ENCODE data around the gene FAM184B. TPM values are rescaled to one million over a fixed set of nuclear protein-coding genes. Genes with fewer than 3 reads are reported as not detected.

Gene FAM184B
- polyA plus RNA-seq, 3 donors, result not detected

DNA sequence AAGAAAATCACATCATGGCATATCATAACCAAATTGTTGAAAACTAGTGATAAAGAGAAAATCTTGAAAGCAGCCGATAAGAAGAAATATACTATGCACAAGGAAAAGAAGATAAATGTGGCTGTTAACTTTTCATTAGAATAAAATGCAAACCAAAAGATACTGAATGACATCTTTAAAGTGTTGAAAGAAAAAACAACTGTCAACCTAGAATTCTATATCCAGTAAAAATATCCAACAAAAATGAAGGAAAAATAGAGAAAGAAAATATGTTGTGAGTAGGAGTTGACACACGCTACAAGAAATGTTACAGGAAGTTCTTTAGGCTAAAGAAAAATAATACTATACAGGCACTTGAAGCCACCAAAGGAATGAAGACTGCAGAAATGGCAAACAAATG, 82.0 kb downstream of the FAM184B start:
- no peaks in the 10 kb centered on the region for H3K79me2 ChIP-seq (ENCODE audit: insufficient read depth, low read length)
- TF ChIP-seq, protein P1, sequence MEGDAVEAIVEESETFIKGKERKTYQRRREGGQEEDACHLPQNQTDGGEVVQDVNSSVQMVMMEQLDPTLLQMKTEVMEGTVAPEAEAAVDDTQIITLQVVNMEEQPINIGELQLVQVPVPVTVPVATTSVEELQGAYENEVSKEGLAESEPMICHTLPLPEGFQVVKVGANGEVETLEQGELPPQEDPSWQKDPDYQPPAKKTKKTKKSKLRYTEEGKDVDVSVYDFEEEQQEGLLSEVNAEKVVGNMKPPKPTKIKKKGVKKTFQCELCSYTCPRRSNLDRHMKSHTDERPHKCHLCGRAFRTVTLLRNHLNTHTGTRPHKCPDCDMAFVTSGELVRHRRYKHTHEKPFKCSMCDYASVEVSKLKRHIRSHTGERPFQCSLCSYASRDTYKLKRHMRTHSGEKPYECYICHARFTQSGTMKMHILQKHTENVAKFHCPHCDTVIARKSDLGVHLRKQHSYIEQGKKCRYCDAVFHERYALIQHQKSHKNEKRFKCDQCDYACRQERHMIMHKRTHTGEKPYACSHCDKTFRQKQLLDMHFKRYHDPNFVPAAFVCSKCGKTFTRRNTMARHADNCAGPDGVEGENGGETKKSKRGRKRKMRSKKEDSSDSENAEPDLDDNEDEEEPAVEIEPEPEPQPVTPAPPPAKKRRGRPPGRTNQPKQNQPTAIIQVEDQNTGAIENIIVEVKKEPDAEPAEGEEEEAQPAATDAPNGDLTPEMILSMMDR (IDR thresholded peaks at IDR 0.05), result no peak
- Mint-ChIP-seq H3K27ac (no peak overlapping the region), H3K27me3 (ENCODE audit: low read depth in 3 of 3) (peaks cover 1 to 4% (median 3%) of the 10 kb centered on the region in 3 donors), H3K9me3 (peaks cover 2 to 16% (median 7%) of the 10 kb centered on the region in 7 donors), H3K4me1 (no peaks in the 10 kb centered on the region), H3K36me3 (no peaks in the 10 kb centered on the region), H3K4me3 (no peak overlapping the region)
- H3K27me3 ChIP-seq (ENCODE audit: control insufficient read depth in 2 of 2, insufficient read depth in 2 of 2, low read length in 2 of 2), result no peaks in the 10 kb centered on the region
- DNase-seq, result no peak
- no peak overlapping the region for H3K9ac ChIP-seq (ENCODE audit: insufficient read depth, low read length, poor library complexity, severe bottlenecking)
- H3K9me3 ChIP-seq (replicated peaks in 1 of 2; ENCODE audit: control insufficient read depth in 1 of 2, insufficient read depth in 1 of 2, low read length in 2 of 2), result no peaks in the 10 kb centered on the region
- WGBS (ENCODE audit: insufficient coverage), result no CpG with 5 or more reads among the region's 2 CpGs
- H3K27ac ChIP-seq (ENCODE audit: low read depth in 1 of 2, low read length in 2 of 2), result no peak overlapping the region
- no peak overlapping the region for H3K4me3 ChIP-seq (replicated peaks in 1 of 3; ENCODE audit: low read depth in 2 of 3, low read length in 3 of 3)
- H3K4me1 ChIP-seq (ENCODE audit: control insufficient read depth in 1 of 2, insufficient read depth in 2 of 2, low read length in 2 of 2), result no peaks in the 10 kb centered on the region
- H2AFZ ChIP-seq (ENCODE audit: insufficient read depth, low read depth, low read length, poor library complexity, severe bottlenecking), result no peak overlapping the region
- H3K36me3 ChIP-seq (replicated peaks in 1 of 2; ENCODE audit: control insufficient read depth in 1 of 2, insufficient read depth in 2 of 2, low read length in 2 of 2), result no peaks in the 10 kb centered on the region
- H3K4me2 ChIP-seq (replicated peaks; ENCODE audit: extremely low read depth, low read length, poor library complexity, severe bottlenecking), result no peak overlapping the region
- intact Hi-C loops (cut with micrococcal nuclease), result no loop called here
- H4K20me1 ChIP-seq (ENCODE audit: insufficient read depth, low read length), result no peaks in the 10 kb centered on the region

DNA sequence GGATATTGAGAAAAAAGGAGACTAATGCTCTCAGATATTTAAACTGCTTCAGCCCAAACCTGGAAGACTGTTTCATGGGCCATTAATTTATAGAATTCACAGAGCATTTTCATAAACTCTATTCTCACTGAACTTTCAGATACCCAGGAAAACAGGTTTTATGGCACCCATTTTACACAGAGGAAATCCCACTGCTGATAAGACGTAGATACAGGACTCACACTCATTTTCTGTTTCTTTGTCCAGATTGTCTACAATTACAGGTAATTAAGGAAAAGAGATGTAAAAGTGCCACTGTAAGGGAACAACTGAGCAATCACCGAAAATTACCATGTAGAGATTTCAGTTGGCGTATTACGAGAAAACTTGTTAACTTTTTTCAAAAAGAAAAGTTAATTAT, 83.3 kb downstream of the FAM184B start:
- Histone ChIP-seq H3K9ac (ENCODE audit: insufficient read depth, low read length, poor library complexity, severe bottlenecking) (no peak overlapping the region), H3K9me3 (replicated peaks in 1 of 2; ENCODE audit: control insufficient read depth in 1 of 2, insufficient read depth in 1 of 2, low read length in 2 of 2) (no peaks in the 10 kb centered on the region), H3K36me3 (replicated peaks in 1 of 2; ENCODE audit: control insufficient read depth in 1 of 2, insufficient read depth in 2 of 2, low read length in 2 of 2) (no peaks in the 10 kb centered on the region), H4K20me1 (ENCODE audit: insufficient read depth, low read length) (no peaks in the 10 kb centered on the region), H3K4me1 (ENCODE audit: control insufficient read depth in 1 of 2, insufficient read depth in 2 of 2, low read length in 2 of 2) (no peaks in the 10 kb centered on the region), H2AFZ (ENCODE audit: insufficient read depth, low read depth, low read length, poor library complexity, severe bottlenecking) (no peak overlapping the region), H3K4me2 (replicated peaks; ENCODE audit: extremely low read depth, low read length, poor library complexity, severe bottlenecking) (no peak overlapping the region), H3K79me2 (ENCODE audit: insufficient read depth, low read length) (no peaks in the 10 kb centered on the region), H3K27ac (ENCODE audit: low read depth in 1 of 2, low read length in 2 of 2) (no peak overlapping the region), H3K4me3 (replicated peaks in 1 of 3; ENCODE audit: low read depth in 2 of 3, low read length in 3 of 3) (no peak overlapping the region), H3K27me3 (ENCODE audit: control insufficient read depth in 2 of 2, insufficient read depth in 2 of 2, low read length in 2 of 2) (no peaks in the 10 kb centered on the region)
- intact Hi-C loops (cut with micrococcal nuclease), result no loop called here
- TF ChIP-seq, protein P1 (IDR thresholded peaks at IDR 0.05), result no peak
- H3K36me3 Mint-ChIP-seq, result no peaks in the 10 kb centered on the region
- H3K9me3 Mint-ChIP-seq, result peaks cover 2 to 16% (median 7%) of the 10 kb centered on the region in 7 donors
- H3K27ac Mint-ChIP-seq, result no peak overlapping the region
- WGBS (ENCODE audit: insufficient coverage), result no CpG with 5 or more reads among the region's 4 CpGs
- H3K4me1 Mint-ChIP-seq, result no peaks in the 10 kb centered on the region
- H3K4me3 Mint-ChIP-seq, result no peak overlapping the region
- no peak for DNase-seq
- H3K27me3 Mint-ChIP-seq (ENCODE audit: low read depth in 3 of 3), result peaks cover 0 to 3% (median 3%) of the 10 kb centered on the region in 3 donors

Measured in CD14-positive monocyte (primary cell).